D721Med (cell line): ENCODE measurements around the gene PPM1H.

Experiments
- DNase-seq: peaks from one replicate; pipeline ENCODE4 v3.0.0; 2011; ENCODE audit warnings: low spot score; ENCODE audit not compliant: insufficient read length
- FAIRE-seq: peaks from 2 replicates; lab custom pipeline; 2011; peaks lifted over from hg19 to GRCh38; lab: Jason Lieb, UNC
- CTCF ChIP-seq: IDR thresholded peaks from 2 replicates; pipeline ENCODE4 v1.5.1; 2012; ENCODE audit warnings: mild to moderate bottlenecking, control low read depth; ENCODE audit not compliant: insufficient read depth; ENCODE audit errors: missing control alignments

Gene PPM1H

GRCh38 chr12:62861586-62861985 is 73.4 kb downstream of the PPM1H start:
- FAIRE-seq (no peak), DNase-seq (no peak)
- no peak for TF ChIP-seq CTCF

- no peak for DNase-seq
- TF ChIP-seq CTCF = no peak
Observed at GRCh38 chr12:62860501-62861411, 74.2 kb downstream of the PPM1H start.

GRCh38 chr12:62860020-62860419 is 74.9 kb downstream of the PPM1H start:
- DNase-seq = no peak
- TF ChIP-seq CTCF = no peak
- no peak for FAIRE-seq

More at GRCh38 chr12:62860501-62861411, 74.2 kb downstream of the PPM1H start:
- FAIRE-seq = no peak

GRCh38 chr12:62859321-62859737 is 75.6 kb downstream of the PPM1H start:
- no peak for FAIRE-seq

GRCh38 chr12:62856454-62856853 is 78.5 kb downstream of the PPM1H start:
- no peak for DNase-seq
- no peak for TF ChIP-seq CTCF
- FAIRE-seq = no peak

More at GRCh38 chr12:62859321-62859737, 75.6 kb downstream of the PPM1H start:
- TF ChIP-seq CTCF = no peak
- no peak for DNase-seq

GRCh38 chr12:62854024-62854423 is 80.9 kb downstream of the PPM1H start:
- no peak for FAIRE-seq
- no peak for TF ChIP-seq CTCF
- DNase-seq = no peak

- no peak for TF ChIP-seq CTCF
- no peak for FAIRE-seq
- no peak for DNase-seq
Observed at GRCh38 chr12:62849398-62849797, 85.6 kb downstream of the PPM1H start.
